G401.6 (cell line): Measurements from ENCODE around the gene DHRS7C.

Experiments used
- FAIRE-seq: peaks from 2 replicates; lab custom pipeline; 2012; peaks lifted over from hg19 to GRCh38; lab: Jason Lieb, UNC

Gene DHRS7C

GRCh38 chr17:9790889-9791876 is at the start of gene DHRS7C:
Gene DHRS7C, minus strand, starts transcription at chr17:9791592. Its CDS starts 308 bp downstream, at chr17:9791284.
- no peak for FAIRE-seq

GRCh38 chr17:9839433-9839832 is 48.0 kb upstream of the DHRS7C start:
- no peak for FAIRE-seq

- FAIRE-seq: no peak
Measured at GRCh38 chr17:9837551-9838471, 46.4 kb upstream of the DHRS7C start.

- no peak for FAIRE-seq
Measured at GRCh38 chr17:9833922-9834321, 42.5 kb upstream of the DHRS7C start.

GRCh38 chr17:9830711-9831110 is 39.3 kb upstream of the DHRS7C start:
- no peak for FAIRE-seq

GRCh38 chr17:9829343-9829742 is 38.0 kb upstream of the DHRS7C start:
- FAIRE-seq: no peak

GRCh38 chr17:9828296-9829295 is 37.2 kb upstream of the DHRS7C start:
- no peak for FAIRE-seq

- FAIRE-seq: no peak
Measured at GRCh38 chr17:9825641-9826150, 34.3 kb upstream of the DHRS7C start, which contains the start of gene GLP2R. Gene GLP2R, plus strand, starts transcription at chr17:9825924. Its CDS starts 140 bp downstream, at chr17:9826064.

- no peak for FAIRE-seq
Measured at GRCh38 chr17:9824797-9825338, 33.5 kb upstream of the DHRS7C start.

- FAIRE-seq: no peak
Measured at GRCh38 chr17:9824094-9824493, 32.7 kb upstream of the DHRS7C start.

- FAIRE-seq: no peak
Measured at GRCh38 chr17:9821921-9822320, 30.5 kb upstream of the DHRS7C start, which contains the start of gene GSG1L2. Gene GSG1L2, minus strand, starts transcription at chr17:9822079. Its CDS starts 8 bp downstream, at chr17:9822071.

GRCh38 chr17:9820448-9820847 is 29.1 kb upstream of the DHRS7C start:
- no peak for FAIRE-seq

- FAIRE-seq: no peak
Measured at GRCh38 chr17:9818760-9819159, 27.4 kb upstream of the DHRS7C start.

- FAIRE-seq: no peak
Measured at GRCh38 chr17:9817086-9817485, 25.7 kb upstream of the DHRS7C start.

- FAIRE-seq: no peak
Measured at GRCh38 chr17:9816472-9816871, 25.1 kb upstream of the DHRS7C start.

GRCh38 chr17:9814337-9814945 is 23.0 kb upstream of the DHRS7C start:
- FAIRE-seq: no peak

- FAIRE-seq: no peak
Measured at GRCh38 chr17:9813166-9813565, 21.8 kb upstream of the DHRS7C start.

- FAIRE-seq: no peak
Measured at GRCh38 chr17:9811537-9811936, 20.1 kb upstream of the DHRS7C start.

GRCh38 chr17:9811086-9811485 is 19.7 kb upstream of the DHRS7C start:
- no peak for FAIRE-seq
